ENCODE measurements around the gene OVCA2.
A peak's percentile ranks its signal among the peaks of the same experiment; 100 is the strongest.

DNA sequence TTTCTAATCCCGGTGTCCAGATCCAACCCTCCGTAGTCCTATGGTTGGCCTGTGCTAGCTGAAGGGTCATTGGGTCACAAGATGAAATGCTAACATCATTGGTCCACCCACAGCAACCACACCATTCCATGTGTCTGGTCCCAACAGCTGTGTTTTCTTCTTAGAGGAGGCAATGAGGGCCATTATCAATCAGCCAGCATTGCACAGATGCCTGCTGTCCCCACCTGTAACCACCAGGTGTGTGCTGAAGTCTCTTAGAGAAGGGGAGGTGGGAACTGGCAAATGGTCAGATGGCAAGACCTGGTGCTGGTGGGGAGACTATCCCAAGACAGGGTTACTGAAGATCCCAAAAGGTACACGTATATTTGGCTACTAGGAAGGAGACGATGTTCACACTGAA lies 50.4 kb downstream of the OVCA2 start:
- TF ChIP-seq, protein P1, sequence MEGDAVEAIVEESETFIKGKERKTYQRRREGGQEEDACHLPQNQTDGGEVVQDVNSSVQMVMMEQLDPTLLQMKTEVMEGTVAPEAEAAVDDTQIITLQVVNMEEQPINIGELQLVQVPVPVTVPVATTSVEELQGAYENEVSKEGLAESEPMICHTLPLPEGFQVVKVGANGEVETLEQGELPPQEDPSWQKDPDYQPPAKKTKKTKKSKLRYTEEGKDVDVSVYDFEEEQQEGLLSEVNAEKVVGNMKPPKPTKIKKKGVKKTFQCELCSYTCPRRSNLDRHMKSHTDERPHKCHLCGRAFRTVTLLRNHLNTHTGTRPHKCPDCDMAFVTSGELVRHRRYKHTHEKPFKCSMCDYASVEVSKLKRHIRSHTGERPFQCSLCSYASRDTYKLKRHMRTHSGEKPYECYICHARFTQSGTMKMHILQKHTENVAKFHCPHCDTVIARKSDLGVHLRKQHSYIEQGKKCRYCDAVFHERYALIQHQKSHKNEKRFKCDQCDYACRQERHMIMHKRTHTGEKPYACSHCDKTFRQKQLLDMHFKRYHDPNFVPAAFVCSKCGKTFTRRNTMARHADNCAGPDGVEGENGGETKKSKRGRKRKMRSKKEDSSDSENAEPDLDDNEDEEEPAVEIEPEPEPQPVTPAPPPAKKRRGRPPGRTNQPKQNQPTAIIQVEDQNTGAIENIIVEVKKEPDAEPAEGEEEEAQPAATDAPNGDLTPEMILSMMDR (IDR thresholded peaks at IDR 0.05 in 2 of 3, conservative IDR thresholded peaks at IDR 0.05 in 1 of 3; ENCODE audit: borderline replicate concordance in 1 of 3, insufficient read depth in 1 of 3, low read depth in 2 of 3, low read length in 2 of 3), result peak in 2 of 3 experiments; percentile 11 to 13; a peak in 1 of 6 replicates
- TF ChIP-seq FOSL1 (IDR thresholded peaks at IDR 0.05; ENCODE audit: low read depth) (no peak), EZH2 (IDR thresholded peaks at IDR 0.05) (no peak), EZH2phosphoT487 (IDR thresholded peaks at IDR 0.05; ENCODE audit: borderline replicate concordance) (no peak), CEBPB (IDR thresholded peaks at IDR 0.05; ENCODE audit: low read depth) (no peak)

All from HCT116 (cell line).